Measurements from ENCODE around the gene KIAA1217. TPM values are rescaled to one million over a fixed set of nuclear protein-coding genes. Genes with fewer than 3 reads are reported as not detected.
A peak's percentile ranks its signal among the peaks of the same experiment; 100 is the strongest.

Gene KIAA1217
- total and polyA plus RNA-seq, 2 of the 4 experiments (the other 2 are of a cell fraction), result 3.4 to 4.4 TPM

DNA sequence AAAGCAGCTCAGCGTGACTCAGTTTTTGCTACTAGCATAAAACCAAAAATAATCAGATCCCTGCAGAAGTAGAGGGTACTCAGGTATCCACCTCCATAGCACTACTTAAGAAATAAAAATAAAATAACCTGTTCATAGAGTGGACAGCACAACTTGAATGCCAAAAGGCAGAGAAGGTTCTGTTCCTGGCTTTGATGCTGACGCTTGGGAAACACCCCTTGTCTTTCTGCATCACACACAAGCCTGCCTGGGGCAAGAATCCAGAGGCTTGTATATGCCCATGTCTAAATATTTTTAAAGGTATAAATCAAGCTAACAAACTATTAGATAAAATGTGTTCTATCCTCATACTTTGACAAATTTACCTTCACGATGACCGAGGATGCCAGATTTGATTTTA lies 207.3 kb downstream of the KIAA1217 start:
- H3K56ac ChIP-seq (ENCODE audit: extremely low read depth, insufficient read depth, low read length), result no peak overlapping the region

More for the DNA sequence above, 207.3 kb downstream of the KIAA1217 start:
- Histone ChIP-seq H2BK20ac (ENCODE audit: low read depth, low read length) (no peak overlapping the region), H2AK9ac (replicated peaks; ENCODE audit: low read depth, low read length, poor library complexity) (no peak overlapping the region), H3K9ac (ENCODE audit: low read depth, low read length) (no peak overlapping the region), H3K79me1 (ENCODE audit: low read depth in 1 of 2, low read length in 2 of 2) (no peaks in the 10 kb centered on the region), H2BK15ac (ENCODE audit: low read depth, low read length) (no peak overlapping the region), H2AFZ (replicated peaks; ENCODE audit: low read length, poor library complexity) (no peak overlapping the region), H4K91ac (ENCODE audit: insufficient read depth, low read depth, low read length) (no peak overlapping the region), H4K20me1 (ENCODE audit: insufficient read depth, low read length) (no peaks in the 10 kb centered on the region), H2AK5ac (ENCODE audit: low read depth, low read length) (no peak overlapping the region), H3K4ac (ENCODE audit: low read depth, low read length) (no peak overlapping the region), H3K4me1 (ENCODE audit: control insufficient read depth, insufficient read depth, low read length) (peaks cover 8% of the 10 kb centered on the region; the same call in 1 of the 2 replicates), H3K27ac (ENCODE audit: insufficient read depth, low read length) (no peak overlapping the region), H3K9me3 (ENCODE audit: control insufficient read depth, insufficient read depth, low read length) (no peaks in the 10 kb centered on the region; the same call in 1 of the 2 replicates), H3K4me3 (ENCODE audit: insufficient read depth, low read depth, low read length) (no peak overlapping the region), H3K27me3 (ENCODE audit: control insufficient read depth, insufficient read depth, low read length) (peaks cover 7% of the 10 kb centered on the region), H3K36me3 (ENCODE audit: control insufficient read depth, insufficient read depth, low read length) (no peaks in the 10 kb centered on the region), H2BK5ac (ENCODE audit: low read depth, low read length, poor library complexity, severe bottlenecking) (no peak overlapping the region), H4K8ac (ENCODE audit: low read depth in 2 of 2, low read length in 2 of 2) (no peak overlapping the region), H3K14ac (replicated peaks; ENCODE audit: low read depth, low read length) (no peak overlapping the region), H3K9me1 (ENCODE audit: insufficient read depth, low read length) (no peaks in the 10 kb centered on the region; the same call in 1 of the 2 replicates), H4K5ac (ENCODE audit: low read depth, low read length) (no peak overlapping the region), H3K4me2 (ENCODE audit: low read depth, low read length) (no peak overlapping the region), H3K23ac (ENCODE audit: low read depth, low read length) (no peak overlapping the region), H3K18ac (ENCODE audit: low read depth, low read length) (no peak overlapping the region), H2BK120ac (ENCODE audit: low read depth, low read length) (no peak overlapping the region)
- CTCF ChIA-PET, result interaction anchor here (1.0 kb wide), 1 partner anchor 97 kb away, joined by 3 read pairs; no protein-coding TSS in a partner anchor
- ATAC-seq (ENCODE audit: low read depth) (peak; percentile 37; the same call in 1 of the 2 replicates), DNase-seq (no peak)
- TF ChIP-seq RFX5 (IDR thresholded peaks at IDR 0.05; ENCODE audit: low read depth, low read length), result no peak
- no TSS peak for BruUV-seq (replicated peaks)
- in situ Hi-C loops (cut with MboI; ENCODE audit: low sequenced_read_pairs) (no loop called here), dilution Hi-C loops (cut with HindIII; ENCODE audit: low sequenced_read_pairs, unreplicated experiment) (no loop called here), intact Hi-C loops (cut with micrococcal nuclease) (no loop called here)
- POLR2A ChIA-PET (ENCODE audit: unreplicated experiment), result no interaction called here
- WGBS, 2 experiments (ENCODE audit: extremely low coverage in 2 of 2, insufficient read length in 1 of 2), result no CpG with 5 or more reads among the region's 4 CpGs
